Neural cell (in vitro differentiated cells): Measurements from ENCODE around the gene LAIR2. TPM values are rescaled to one million over a fixed set of nuclear protein-coding genes. Genes with fewer than 3 reads are reported as not detected.

ENCODE experiments used
- H2AFZ ChIP-seq: fragments of 200-600, 300-800 bp; sonication (generic), shearing (Covaris generic); 2 replicates; pipeline ENCODE4 v1.6.0; 2014; ENCODE audit warnings: low read depth, mild to moderate bottlenecking, antibody characterized with exemption, low read length, moderate library complexity
- H3F3A ChIP-seq: fragments of 200-600 bp; shearing (Covaris generic); 2 replicates; pipeline ENCODE4 v1.6.1; 2016; ENCODE audit warnings: mild to moderate bottlenecking, moderate library complexity, mixed read lengths, antibody characterized with exemption, low read length; ENCODE audit not compliant: insufficient read depth, poor library complexity, severe bottlenecking
- H3K27ac ChIP-seq: fragments of 200-600, 300-800 bp; sonication (generic), shearing (Covaris generic); 2 replicates; pipeline ENCODE4 v1.5.1; 2014; ENCODE audit warnings: mild to moderate bottlenecking, low read length, moderate library complexity
- H3K27me3 ChIP-seq: fragments of 300-800, 200-600 bp; sonication (generic), shearing (Covaris generic); 2 replicates; pipeline ENCODE4 v1.6.0; 2014; ENCODE audit warnings: mild to moderate bottlenecking, low read depth, low read length, moderate library complexity; ENCODE audit not compliant: insufficient read depth
- H3K36me3 ChIP-seq: fragments of 300-800, 200-600 bp; sonication (generic), shearing (Covaris generic); 2 replicates; pipeline ENCODE4 v1.5.1; 2014; ENCODE audit warnings: mild to moderate bottlenecking, antibody characterized with exemption, low read length, moderate library complexity; ENCODE audit not compliant: insufficient read depth
- H3K4me2 ChIP-seq: fragments of 300-800, 200-600 bp; sonication (generic), shearing (Covaris generic); 2 replicates; pipeline ENCODE4 v1.6.0; 2014; ENCODE audit warnings: mild to moderate bottlenecking, low read length
- H3K4me3 ChIP-seq: fragments of 300-800, 200-600 bp; sonication (generic), shearing (Covaris generic); 2 replicates; pipeline ENCODE4 v1.5.1; 2014; ENCODE audit warnings: mild to moderate bottlenecking, low read length, moderate library complexity
- H3K79me2 ChIP-seq: fragments of 200-600 bp; shearing (Covaris generic); replicated peaks from 2 replicates; pipeline ENCODE4 v1.6.0; 2014; ENCODE audit warnings: mild to moderate bottlenecking, low read length, moderate library complexity; ENCODE audit not compliant: insufficient read depth
- H3K9ac ChIP-seq: fragments of 300-800, 200-600 bp; sonication (generic), shearing (Covaris generic); 2 replicates; pipeline ENCODE4 v1.6.1; 2016; ENCODE audit warnings: mild to moderate bottlenecking, low read length, mixed read lengths
- H3K9me2 ChIP-seq: fragments of 200-600 bp; shearing (Covaris generic); 2 replicates; pipeline ENCODE4 v1.6.1; 2016; ENCODE audit warnings: mild to moderate bottlenecking, low read length, mixed read lengths; ENCODE audit not compliant: insufficient read depth
- H3K9me3 ChIP-seq: fragments of 200-600, 300-800 bp; sonication (generic), shearing (Covaris generic); 2 replicates; pipeline ENCODE4 v1.6.1; 2016; ENCODE audit warnings: mild to moderate bottlenecking, mixed run types, low read length, moderate library complexity, mixed read lengths
- H4K20me1 ChIP-seq: fragments of 200-600 bp; shearing (Covaris generic); 2 replicates; pipeline ENCODE4 v1.6.1; 2016; ENCODE audit warnings: mild to moderate bottlenecking, mixed run types; ENCODE audit not compliant: insufficient read depth
- EP300 ChIP-seq: fragments of 450-650 bp; conservative IDR thresholded peaks from 2 replicates; pipeline ENCODE4 v1.6.1; 2014; ENCODE audit warnings: antibody characterized with exemption, mild to moderate bottlenecking, moderate library complexity; ENCODE audit not compliant: poor library complexity, severe bottlenecking
- EZH2 ChIP-seq: fragments of 200-600, 300-800 bp; shearing (Covaris generic), sonication (generic); IDR thresholded peaks from 2 replicates; pipeline ENCODE4 v1.6.1; 2014; ENCODE audit warnings: antibody characterized with exemption, low read length, borderline replicate concordance, mild to moderate bottlenecking; ENCODE audit not compliant: insufficient read depth, poor library complexity, severe bottlenecking
- MXI1 ChIP-seq: fragments of 450-650 bp; conservative IDR thresholded peaks from 2 replicates; pipeline ENCODE4 v1.6.1; 2014; ENCODE audit warnings: antibody characterized with exemption, mild to moderate bottlenecking; ENCODE audit not compliant: poor library complexity, severe bottlenecking
- POLR2AphosphoS5 ChIP-seq: IDR thresholded peaks from 2 replicates; pipeline ENCODE4 v1.6.1; 2012
- RAD21 ChIP-seq: fragments of 450-650 bp; conservative IDR thresholded peaks from 2 replicates; pipeline ENCODE4 v1.6.1; 2014; ENCODE audit warnings: antibody characterized with exemption, mild to moderate bottlenecking, moderate library complexity
- SMC3 ChIP-seq: fragments of 450-650 bp; conservative IDR thresholded peaks from 2 replicates; pipeline ENCODE4 v1.6.1; 2014; ENCODE audit warnings: antibody characterized with exemption, mild to moderate bottlenecking, moderate library complexity; ENCODE audit not compliant: poor library complexity
- TAF1 ChIP-seq: IDR thresholded peaks from 2 replicates; pipeline ENCODE4 v1.6.1; 2012; ENCODE audit warnings: low read depth
- polyA plus RNA-seq: library from polyadenylated mRNA; depleted of rRNA; stranded (reverse); fragments of >200 nt; gene quantifications from 2 replicates; pipeline ENCODE4 v1.2.3, GENCODE V29; 2014
- TF ChIP-seq, protein P1 (sequence below): fragments of 450-650 bp; IDR thresholded peaks from 2 replicates; pipeline ENCODE4 v1.5.1; 2014; ENCODE audit warnings: antibody characterized with exemption, mild to moderate bottlenecking, moderate library complexity; ENCODE audit not compliant: poor library complexity, severe bottlenecking
- TF ChIP-seq, protein P2 (sequence below): IDR thresholded peaks from 2 replicates; pipeline ENCODE4 v1.6.1; 2012; ENCODE audit warnings: borderline replicate concordance

The LAIR2 gene
- polyA plus RNA-seq, 1 donor from 2014 or later, result not detected

- H3K36me3 ChIP-seq, result no peaks in the 10 kb centered on the region
- H3K27ac ChIP-seq, result no peak overlapping the region
- H3K9me2 ChIP-seq, result no peaks in the 10 kb centered on the region
- no peak overlapping the region for H3K4me3 ChIP-seq
- H3F3A ChIP-seq, result no peaks in the 10 kb centered on the region
- no peaks in the 10 kb centered on the region for H3K9me3 ChIP-seq
- TF ChIP-seq POLR2AphosphoS5 (no peak), EP300 (no peak)
- no peaks in the 10 kb centered on the region for H3K79me2 ChIP-seq
- no peaks in the 10 kb centered on the region for H3K27me3 ChIP-seq
- H3K9ac ChIP-seq, result no peak overlapping the region
- no peak overlapping the region for H2AFZ ChIP-seq
- no peaks in the 10 kb centered on the region for H4K20me1 ChIP-seq
- H3K4me2 ChIP-seq, result no peak overlapping the region
Observed at GRCh38 chr19:54532528-54532927, 29.9 kb downstream of the LAIR2 start.

DNA sequence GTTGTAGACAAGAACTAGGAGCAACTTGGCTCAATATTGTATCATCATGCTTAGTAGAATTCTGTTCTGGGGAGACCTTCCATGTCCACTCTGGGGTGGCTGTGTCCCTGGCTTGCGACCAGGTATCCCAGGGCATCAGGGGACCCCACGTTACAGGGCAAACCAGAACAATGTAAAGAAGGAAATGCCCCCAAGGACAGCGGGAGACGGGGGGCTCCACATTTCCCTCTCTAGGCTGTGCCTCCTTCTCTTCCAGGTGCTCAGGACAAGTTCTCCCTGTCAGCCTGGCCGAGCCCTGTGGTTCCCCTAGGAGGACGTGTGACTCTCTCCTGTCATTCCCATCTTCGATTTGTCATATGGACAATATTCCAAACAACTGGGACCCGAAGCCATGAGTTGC, 30.8 kb downstream of the LAIR2 start:
- Histone ChIP-seq H4K20me1 (no peaks in the 10 kb centered on the region), H3K4me3 (no peak overlapping the region), H2AFZ (no peak overlapping the region), H3K36me3 (no peaks in the 10 kb centered on the region), H3K27ac (no peak overlapping the region), H3K79me2 (no peaks in the 10 kb centered on the region), H3K9me3 (no peaks in the 10 kb centered on the region), H3K27me3 (no peaks in the 10 kb centered on the region), H3K9ac (no peak overlapping the region), H3K9me2 (no peaks in the 10 kb centered on the region), H3F3A (no peaks in the 10 kb centered on the region), H3K4me2 (no peak overlapping the region)
- TF ChIP-seq, protein P1, sequence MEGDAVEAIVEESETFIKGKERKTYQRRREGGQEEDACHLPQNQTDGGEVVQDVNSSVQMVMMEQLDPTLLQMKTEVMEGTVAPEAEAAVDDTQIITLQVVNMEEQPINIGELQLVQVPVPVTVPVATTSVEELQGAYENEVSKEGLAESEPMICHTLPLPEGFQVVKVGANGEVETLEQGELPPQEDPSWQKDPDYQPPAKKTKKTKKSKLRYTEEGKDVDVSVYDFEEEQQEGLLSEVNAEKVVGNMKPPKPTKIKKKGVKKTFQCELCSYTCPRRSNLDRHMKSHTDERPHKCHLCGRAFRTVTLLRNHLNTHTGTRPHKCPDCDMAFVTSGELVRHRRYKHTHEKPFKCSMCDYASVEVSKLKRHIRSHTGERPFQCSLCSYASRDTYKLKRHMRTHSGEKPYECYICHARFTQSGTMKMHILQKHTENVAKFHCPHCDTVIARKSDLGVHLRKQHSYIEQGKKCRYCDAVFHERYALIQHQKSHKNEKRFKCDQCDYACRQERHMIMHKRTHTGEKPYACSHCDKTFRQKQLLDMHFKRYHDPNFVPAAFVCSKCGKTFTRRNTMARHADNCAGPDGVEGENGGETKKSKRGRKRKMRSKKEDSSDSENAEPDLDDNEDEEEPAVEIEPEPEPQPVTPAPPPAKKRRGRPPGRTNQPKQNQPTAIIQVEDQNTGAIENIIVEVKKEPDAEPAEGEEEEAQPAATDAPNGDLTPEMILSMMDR, result no peak
- TF ChIP-seq SMC3 (no peak), RAD21 (no peak), EP300 (no peak), EZH2 (no peak), POLR2AphosphoS5 (no peak), MXI1 (no peak), TAF1 (no peak)
- TF ChIP-seq, protein P2, sequence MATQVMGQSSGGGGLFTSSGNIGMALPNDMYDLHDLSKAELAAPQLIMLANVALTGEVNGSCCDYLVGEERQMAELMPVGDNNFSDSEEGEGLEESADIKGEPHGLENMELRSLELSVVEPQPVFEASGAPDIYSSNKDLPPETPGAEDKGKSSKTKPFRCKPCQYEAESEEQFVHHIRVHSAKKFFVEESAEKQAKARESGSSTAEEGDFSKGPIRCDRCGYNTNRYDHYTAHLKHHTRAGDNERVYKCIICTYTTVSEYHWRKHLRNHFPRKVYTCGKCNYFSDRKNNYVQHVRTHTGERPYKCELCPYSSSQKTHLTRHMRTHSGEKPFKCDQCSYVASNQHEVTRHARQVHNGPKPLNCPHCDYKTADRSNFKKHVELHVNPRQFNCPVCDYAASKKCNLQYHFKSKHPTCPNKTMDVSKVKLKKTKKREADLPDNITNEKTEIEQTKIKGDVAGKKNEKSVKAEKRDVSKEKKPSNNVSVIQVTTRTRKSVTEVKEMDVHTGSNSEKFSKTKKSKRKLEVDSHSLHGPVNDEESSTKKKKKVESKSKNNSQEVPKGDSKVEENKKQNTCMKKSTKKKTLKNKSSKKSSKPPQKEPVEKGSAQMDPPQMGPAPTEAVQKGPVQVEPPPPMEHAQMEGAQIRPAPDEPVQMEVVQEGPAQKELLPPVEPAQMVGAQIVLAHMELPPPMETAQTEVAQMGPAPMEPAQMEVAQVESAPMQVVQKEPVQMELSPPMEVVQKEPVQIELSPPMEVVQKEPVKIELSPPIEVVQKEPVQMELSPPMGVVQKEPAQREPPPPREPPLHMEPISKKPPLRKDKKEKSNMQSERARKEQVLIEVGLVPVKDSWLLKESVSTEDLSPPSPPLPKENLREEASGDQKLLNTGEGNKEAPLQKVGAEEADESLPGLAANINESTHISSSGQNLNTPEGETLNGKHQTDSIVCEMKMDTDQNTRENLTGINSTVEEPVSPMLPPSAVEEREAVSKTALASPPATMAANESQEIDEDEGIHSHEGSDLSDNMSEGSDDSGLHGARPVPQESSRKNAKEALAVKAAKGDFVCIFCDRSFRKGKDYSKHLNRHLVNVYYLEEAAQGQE, result no peak

GRCh38 chr19:54534156-54534555, 31.5 kb downstream of the LAIR2 start:
- H2AFZ ChIP-seq, result no peak overlapping the region
- TF ChIP-seq TAF1 (no peak), POLR2AphosphoS5 (no peak), MXI1 (no peak), RAD21 (no peak), EZH2 (no peak)
- TF ChIP-seq, protein P1, result no peak
- TF ChIP-seq, protein P2, result no peak
- H3K4me3 ChIP-seq, result no peak overlapping the region
- H3K9ac ChIP-seq, result no peak overlapping the region
- no peaks in the 10 kb centered on the region for H3K27me3 ChIP-seq
- H3K4me2 ChIP-seq, result no peak overlapping the region
- no peak overlapping the region for H3K27ac ChIP-seq
- H3K9me2 ChIP-seq, result no peaks in the 10 kb centered on the region
- no peaks in the 10 kb centered on the region for H3K36me3 ChIP-seq
- H3K79me2 ChIP-seq, result no peaks in the 10 kb centered on the region
- no peaks in the 10 kb centered on the region for H3K9me3 ChIP-seq
- H4K20me1 ChIP-seq, result no peaks in the 10 kb centered on the region
- H3F3A ChIP-seq, result no peaks in the 10 kb centered on the region
